Activated naive CD8-positive, alpha-beta T cell treated with anti-CD3 and anti-CD28 coated beads for 36 hours (primary cell): ENCODE results near the gene DUS3L. TPM values are rescaled to one million over a fixed set of nuclear protein-coding genes. Genes with fewer than 3 reads are reported as not detected.

ENCODE experiments used
- DNase-seq: peaks from one replicate; pipeline ENCODE4 v3.0.0; 2021
- H3K27ac Mint-ChIP-seq: one replicate; pipeline ENCODE4 v1.8.0; 2022; ENCODE audit warnings: mild to moderate bottlenecking, moderate library complexity, mixed read lengths
- H3K27me3 Mint-ChIP-seq: one replicate; pipeline ENCODE4 v1.8.0; 2022; ENCODE audit warnings: mild to moderate bottlenecking, mixed read lengths
- H3K36me3 Mint-ChIP-seq: one replicate; pipeline ENCODE4 v1.8.0; 2021; ENCODE audit warnings: mild to moderate bottlenecking, mixed read lengths
- H3K4me1 Mint-ChIP-seq: one replicate; pipeline ENCODE4 v1.8.0; 2021; ENCODE audit warnings: mixed read lengths
- H3K4me3 Mint-ChIP-seq: one replicate; pipeline ENCODE4 v1.8.0; 2022; ENCODE audit warnings: mild to moderate bottlenecking, moderate library complexity, mixed read lengths
- H3K9me3 Mint-ChIP-seq: one replicate; pipeline ENCODE4 v1.8.0; 2022; ENCODE audit warnings: mixed read lengths
- total RNA-seq, 2 experiments: library from RNA; stranded (reverse); gene quantifications; one replicate each; pipeline ENCODE4 v1.2.3, GENCODE V29; 2021

The DUS3L gene
- total RNA-seq, 2 experiments from 2014 or later, result 103 to 106 TPM

GRCh38 chr19:5826531-5827341, 35.8 kb upstream of the DUS3L start:
- H3K27me3 Mint-ChIP-seq, result no peaks in the 10 kb centered on the region
- no peaks in the 10 kb centered on the region for H3K9me3 Mint-ChIP-seq
- no peaks in the 10 kb centered on the region for H3K36me3 Mint-ChIP-seq
- H3K27ac Mint-ChIP-seq, result peak overlapping the region; percentile 83
- peak; percentile 42 for DNase-seq
- H3K4me3 Mint-ChIP-seq, result peak overlapping the region; percentile 83
- peaks cover 13% of the 10 kb centered on the region for H3K4me1 Mint-ChIP-seq

DNA sequence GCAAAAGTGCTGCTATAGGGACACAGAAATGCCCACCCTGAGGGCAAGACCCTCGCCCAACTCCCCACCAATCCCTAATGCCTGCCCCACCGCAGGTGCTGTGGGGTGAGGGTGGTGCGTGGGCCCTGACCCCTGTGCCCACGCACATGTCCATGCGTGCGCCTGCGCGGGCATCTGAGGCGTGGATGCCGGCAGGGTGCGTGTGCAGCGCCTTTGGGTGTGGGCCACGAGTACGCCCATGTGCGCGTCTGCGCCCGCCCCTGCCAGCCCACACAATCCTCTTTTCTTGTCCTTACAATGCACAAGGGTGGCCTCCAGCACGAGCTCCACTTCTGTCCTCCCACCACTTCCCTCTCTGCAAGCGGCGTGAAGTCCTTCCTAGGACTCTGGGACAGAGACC, 34.2 kb upstream of the DUS3L start:
- no peak for DNase-seq
- no peak overlapping the region for H3K27ac Mint-ChIP-seq
- no peaks in the 10 kb centered on the region for H3K9me3 Mint-ChIP-seq
- H3K27me3 Mint-ChIP-seq, result no peaks in the 10 kb centered on the region
- H3K36me3 Mint-ChIP-seq, result no peaks in the 10 kb centered on the region
- peaks cover 13% of the 10 kb centered on the region for H3K4me1 Mint-ChIP-seq
- H3K4me3 Mint-ChIP-seq, result no peak overlapping the region

GRCh38 chr19:5824751-5825150, 33.8 kb upstream of the DUS3L start:
- Mint-ChIP-seq H3K4me3 (no peak overlapping the region), H3K9me3 (no peaks in the 10 kb centered on the region), H3K4me1 (peaks cover 13% of the 10 kb centered on the region), H3K27me3 (no peaks in the 10 kb centered on the region), H3K27ac (no peak overlapping the region), H3K36me3 (no peaks in the 10 kb centered on the region)
- DNase-seq, result no peak

DNA sequence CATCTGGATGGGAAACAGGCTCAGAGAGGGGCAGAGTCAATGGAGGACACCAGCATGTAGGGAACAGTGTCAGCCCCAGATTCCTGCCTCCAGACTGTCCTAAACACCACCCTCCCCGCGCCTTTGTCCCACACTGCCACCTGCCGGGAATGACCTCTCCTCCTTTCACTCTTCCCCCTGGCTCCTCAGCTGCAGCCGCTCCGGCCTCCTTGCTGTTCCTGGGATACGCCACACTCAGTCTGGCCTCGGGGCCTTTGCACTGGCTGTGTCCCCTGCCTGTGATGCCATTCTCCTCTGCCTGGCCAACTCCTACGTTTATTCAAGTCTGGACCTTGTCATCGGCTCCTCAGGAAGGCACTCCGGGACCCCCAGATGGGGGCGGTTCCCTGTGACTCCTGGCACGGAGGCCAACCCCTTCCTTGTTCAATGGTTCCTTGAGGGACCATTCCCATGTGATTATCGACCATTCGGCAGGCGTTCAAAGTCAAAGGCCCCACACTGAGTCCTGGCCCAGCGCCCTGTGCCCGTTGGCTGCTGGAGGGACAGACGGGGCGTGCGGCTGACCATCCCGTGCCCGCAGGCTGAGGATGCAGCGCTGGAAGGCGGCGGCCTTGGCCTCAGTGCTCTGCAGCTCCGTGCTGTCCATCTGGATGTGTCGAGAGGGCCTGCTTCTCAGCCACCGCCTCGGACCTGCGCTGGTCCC, 32.8 kb upstream of the DUS3L start:
- no peaks in the 10 kb centered on the region for H3K27me3 Mint-ChIP-seq
- no peak overlapping the region for H3K27ac Mint-ChIP-seq
- no peaks in the 10 kb centered on the region for H3K36me3 Mint-ChIP-seq
- no peaks in the 10 kb centered on the region for H3K9me3 Mint-ChIP-seq
- no peak for DNase-seq
- peaks cover 11% of the 10 kb centered on the region for H3K4me1 Mint-ChIP-seq
- H3K4me3 Mint-ChIP-seq, result no peak overlapping the region

- Mint-ChIP-seq H3K4me3 (no peak overlapping the region), H3K4me1 (peaks cover 7% of the 10 kb centered on the region), H3K9me3 (no peaks in the 10 kb centered on the region), H3K27ac (no peak overlapping the region), H3K27me3 (no peaks in the 10 kb centered on the region), H3K36me3 (no peaks in the 10 kb centered on the region)
- no peak for DNase-seq
These were observed 31.4 kb upstream of the DUS3L start for GRCh38 chr19:5822181-5822844.

GRCh38 chr19:5821521-5822180, 30.7 kb upstream of the DUS3L start:
- no peaks in the 10 kb centered on the region for H3K27me3 Mint-ChIP-seq
- no peak overlapping the region for H3K4me3 Mint-ChIP-seq
- H3K9me3 Mint-ChIP-seq, result no peaks in the 10 kb centered on the region
- H3K4me1 Mint-ChIP-seq, result peaks cover under 1% of the 10 kb centered on the region
- DNase-seq, result no peak
- no peak overlapping the region for H3K27ac Mint-ChIP-seq
- no peaks in the 10 kb centered on the region for H3K36me3 Mint-ChIP-seq

DNA sequence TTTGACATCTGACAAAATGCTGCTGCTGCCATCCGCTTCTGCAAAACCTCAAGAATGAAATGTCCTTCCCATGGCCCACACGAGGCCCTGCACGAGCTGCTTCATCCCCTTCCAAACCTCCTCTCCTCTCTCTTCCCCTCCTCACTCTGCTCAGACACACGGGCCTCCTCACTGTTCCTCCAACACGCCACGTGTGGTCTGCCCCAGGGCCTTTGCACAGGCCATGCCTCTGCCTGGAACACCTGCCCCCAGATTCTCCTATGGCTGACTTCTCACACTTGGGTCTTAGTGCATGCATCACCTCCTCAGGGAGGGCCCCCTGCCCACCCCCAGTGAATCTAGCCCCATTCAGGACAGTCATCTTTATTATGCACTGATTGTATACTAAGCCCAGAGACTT, 29.8 kb upstream of the DUS3L start:
- H3K36me3 Mint-ChIP-seq, result no peaks in the 10 kb centered on the region
- H3K9me3 Mint-ChIP-seq, result no peaks in the 10 kb centered on the region
- no peak overlapping the region for H3K27ac Mint-ChIP-seq
- H3K27me3 Mint-ChIP-seq, result peaks cover 4% of the 10 kb centered on the region
- no peaks in the 10 kb centered on the region for H3K4me1 Mint-ChIP-seq
- no peak for DNase-seq
- no peak overlapping the region for H3K4me3 Mint-ChIP-seq

GRCh38 chr19:5818594-5818993, 27.6 kb upstream of the DUS3L start:
- Mint-ChIP-seq H3K4me1 (no peaks in the 10 kb centered on the region), H3K4me3 (no peak overlapping the region), H3K36me3 (no peaks in the 10 kb centered on the region), H3K27me3 (peaks cover 4% of the 10 kb centered on the region), H3K27ac (no peak overlapping the region), H3K9me3 (no peaks in the 10 kb centered on the region)
- no peak for DNase-seq

DNA sequence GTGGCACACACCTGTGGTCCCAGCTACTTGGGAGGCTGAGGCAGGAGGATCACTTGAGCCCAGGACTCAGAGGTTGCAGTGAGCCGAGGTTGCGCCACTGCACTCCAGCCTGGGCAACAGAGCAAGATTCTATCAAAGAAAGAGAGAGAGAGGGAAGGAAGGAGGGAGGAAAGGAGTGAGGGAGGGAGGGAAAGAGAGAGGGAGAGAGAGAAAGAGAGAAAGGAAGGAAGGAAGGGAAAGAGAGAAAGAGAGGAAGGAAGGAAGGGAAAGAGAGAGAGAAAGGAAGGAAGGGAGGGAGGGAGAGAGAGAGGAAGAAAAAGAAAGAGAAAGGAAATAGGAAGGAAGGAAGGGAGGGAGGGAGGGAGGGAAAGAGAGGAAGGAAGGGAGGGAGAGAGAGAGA, 26.3 kb upstream of the DUS3L start:
- no peaks in the 10 kb centered on the region for H3K36me3 Mint-ChIP-seq
- no peak overlapping the region for H3K4me3 Mint-ChIP-seq
- no peak for DNase-seq
- peaks cover 4% of the 10 kb centered on the region for H3K27me3 Mint-ChIP-seq
- H3K4me1 Mint-ChIP-seq, result no peaks in the 10 kb centered on the region
- H3K9me3 Mint-ChIP-seq, result no peaks in the 10 kb centered on the region
- H3K27ac Mint-ChIP-seq, result no peak overlapping the region

DNA sequence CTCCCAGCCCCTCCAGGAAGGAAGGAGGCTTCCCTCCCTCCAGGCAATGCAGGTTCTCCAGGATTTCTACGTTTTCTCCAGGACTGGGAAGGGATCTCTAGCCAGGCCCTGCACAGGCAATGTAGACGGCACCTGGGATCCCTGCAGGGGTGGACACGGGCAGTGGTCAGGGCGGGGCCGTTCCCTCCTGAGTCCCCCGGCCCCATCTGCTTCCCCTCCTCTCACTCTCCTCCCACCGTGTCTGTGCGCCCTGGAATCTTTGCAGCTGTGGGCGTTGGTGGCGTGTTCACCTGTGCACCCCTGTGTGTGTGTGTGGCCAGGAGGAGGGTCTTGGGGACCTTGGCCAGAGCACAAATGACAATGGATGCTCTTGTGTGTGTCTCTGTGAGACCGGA, 23.9 kb upstream of the DUS3L start:
- Mint-ChIP-seq H3K27me3 (peaks cover 4% of the 10 kb centered on the region), H3K36me3 (no peaks in the 10 kb centered on the region), H3K27ac (no peak overlapping the region)

GRCh38 chr19:5814123-5814851, 23.3 kb upstream of the DUS3L start:
- Mint-ChIP-seq H3K36me3 (no peaks in the 10 kb centered on the region), H3K27me3 (peaks cover 4% of the 10 kb centered on the region), H3K9me3 (no peaks in the 10 kb centered on the region), H3K4me1 (no peaks in the 10 kb centered on the region), H3K27ac (no peak overlapping the region), H3K4me3 (no peak overlapping the region)
- DNase-seq, result no peak

More for the DNA sequence above, 23.9 kb upstream of the DUS3L start:
- no peaks in the 10 kb centered on the region for H3K9me3 Mint-ChIP-seq
- no peaks in the 10 kb centered on the region for H3K4me1 Mint-ChIP-seq
- no peak for DNase-seq
- no peak overlapping the region for H3K4me3 Mint-ChIP-seq

DNA sequence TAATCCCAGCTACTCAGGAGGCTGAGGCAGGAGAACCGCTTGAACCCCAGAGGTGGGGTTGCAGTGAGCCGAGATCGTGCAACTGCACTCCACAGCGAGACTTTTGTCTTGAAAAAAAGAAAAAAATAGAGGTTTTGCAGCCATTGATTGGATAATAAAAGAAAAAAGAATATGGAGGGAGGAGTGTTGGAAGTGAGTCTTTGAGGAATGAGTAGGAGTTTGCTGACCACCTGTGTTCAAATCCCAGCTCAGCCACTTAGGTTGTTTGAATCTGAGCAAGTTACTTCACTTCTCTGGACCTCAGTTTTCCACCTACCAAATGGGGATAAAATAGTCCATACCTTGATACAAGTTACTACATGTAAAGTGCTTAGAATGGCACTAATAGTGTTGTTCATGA, 20.2 kb upstream of the DUS3L start:
- no peak overlapping the region for H3K27ac Mint-ChIP-seq
- DNase-seq, result no peak
- no peaks in the 10 kb centered on the region for H3K9me3 Mint-ChIP-seq
- no peaks in the 10 kb centered on the region for H3K4me1 Mint-ChIP-seq
- no peaks in the 10 kb centered on the region for H3K36me3 Mint-ChIP-seq
- H3K4me3 Mint-ChIP-seq, result no peak overlapping the region
- H3K27me3 Mint-ChIP-seq, result peaks cover under 1% of the 10 kb centered on the region

DNA sequence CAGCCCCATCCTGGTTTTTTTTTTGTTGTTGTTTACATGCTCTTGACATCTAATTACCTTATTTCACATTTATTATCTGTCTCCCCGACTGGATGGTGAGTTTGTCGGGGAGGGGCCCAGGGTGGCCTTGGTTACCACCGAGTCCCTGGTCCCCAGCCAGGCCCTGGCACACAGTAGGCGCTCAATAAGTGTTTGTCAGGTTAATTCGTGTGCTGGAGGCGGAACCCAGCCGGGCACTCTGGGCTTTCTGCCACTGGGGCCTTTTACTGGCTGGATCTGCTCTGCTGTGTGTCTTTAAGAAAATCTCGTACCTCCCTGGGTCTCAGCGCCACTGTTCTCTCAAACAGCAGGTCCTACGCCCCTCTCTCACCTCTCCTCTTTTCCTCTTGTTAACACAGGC, 18.5 kb upstream of the DUS3L start:
- no peaks in the 10 kb centered on the region for H3K9me3 Mint-ChIP-seq
- DNase-seq, result no peak
- no peaks in the 10 kb centered on the region for H3K4me1 Mint-ChIP-seq
- H3K27ac Mint-ChIP-seq, result no peak overlapping the region
- peaks cover 6% of the 10 kb centered on the region for H3K27me3 Mint-ChIP-seq
- H3K36me3 Mint-ChIP-seq, result no peaks in the 10 kb centered on the region
- no peak overlapping the region for H3K4me3 Mint-ChIP-seq

DNA sequence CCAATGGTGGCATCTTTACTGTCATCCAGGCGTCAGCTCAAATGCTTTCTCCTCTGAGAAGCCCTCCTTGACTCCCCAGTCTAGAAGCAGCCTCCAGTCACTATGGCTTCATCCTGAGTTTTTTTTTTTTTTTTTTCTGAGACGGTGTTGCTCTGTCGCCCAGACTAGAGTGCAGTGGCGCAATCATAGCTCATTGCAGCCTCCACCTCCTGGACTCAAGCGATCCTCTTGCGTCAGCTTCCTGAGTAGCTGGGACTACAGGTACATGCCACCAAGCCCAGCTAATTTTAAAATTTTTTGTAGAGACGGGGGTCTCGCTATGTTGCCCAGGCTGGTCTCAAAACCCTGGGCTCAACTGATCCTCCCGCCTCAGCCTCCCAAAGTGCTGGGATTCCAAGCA, 18.1 kb upstream of the DUS3L start:
- H3K27ac Mint-ChIP-seq, result no peak overlapping the region
- H3K4me3 Mint-ChIP-seq, result no peak overlapping the region
- no peaks in the 10 kb centered on the region for H3K36me3 Mint-ChIP-seq
- H3K27me3 Mint-ChIP-seq, result peaks cover 10% of the 10 kb centered on the region
- H3K9me3 Mint-ChIP-seq, result no peaks in the 10 kb centered on the region
- H3K4me1 Mint-ChIP-seq, result peaks cover 3% of the 10 kb centered on the region
- DNase-seq, result no peak
